Measurements from ENCODE around the gene UBE2V1.

GRCh38 chr20:50050660-50051308 is 62.2 kb downstream of the UBE2V1 start:
- TF ChIP-seq CTCF (IDR thresholded peaks at IDR 0.05; ENCODE audit: low read length) (no peak), EZH2phosphoT487 (IDR thresholded peaks at IDR 0.05; ENCODE audit: low read length) (no peak), EZH2 (optimal IDR thresholded peaks at IDR 0.05; ENCODE audit: low read depth, low read length) (no peak)
